K562 (cell line): ENCODE data around the gene LTBP4.
"Not testable (repeated sequence)": the region's sequence is repeated elsewhere in the genome, so short reads cannot be mapped to it uniquely, and the experiment has no call there.

Experiments
- BCL6 ChIP-seq: fragments of 250-450 bp; sonication (Bioruptor Pico); IDR thresholded peaks from 2 replicates; pipeline ENCODE4 v1.4.0; 2020
- POLR2A ChIP-seq: fragments of 450-650 bp; conservative IDR thresholded peaks from 2 replicates; pipeline ENCODE4 v1.6.1; 2016

GRCh38 chr19:40652303-40652702 is 51.1 kb downstream of the LTBP4 start:
- TF ChIP-seq BCL6, POLR2A: not testable (repeated sequence)
